ENCODE results near the gene KNTC1.
"Not testable (repeated sequence)": the region's sequence is repeated elsewhere in the genome, so short reads cannot be mapped to it uniquely, and the experiment has no call there.

KNTC1 gene, protein sequence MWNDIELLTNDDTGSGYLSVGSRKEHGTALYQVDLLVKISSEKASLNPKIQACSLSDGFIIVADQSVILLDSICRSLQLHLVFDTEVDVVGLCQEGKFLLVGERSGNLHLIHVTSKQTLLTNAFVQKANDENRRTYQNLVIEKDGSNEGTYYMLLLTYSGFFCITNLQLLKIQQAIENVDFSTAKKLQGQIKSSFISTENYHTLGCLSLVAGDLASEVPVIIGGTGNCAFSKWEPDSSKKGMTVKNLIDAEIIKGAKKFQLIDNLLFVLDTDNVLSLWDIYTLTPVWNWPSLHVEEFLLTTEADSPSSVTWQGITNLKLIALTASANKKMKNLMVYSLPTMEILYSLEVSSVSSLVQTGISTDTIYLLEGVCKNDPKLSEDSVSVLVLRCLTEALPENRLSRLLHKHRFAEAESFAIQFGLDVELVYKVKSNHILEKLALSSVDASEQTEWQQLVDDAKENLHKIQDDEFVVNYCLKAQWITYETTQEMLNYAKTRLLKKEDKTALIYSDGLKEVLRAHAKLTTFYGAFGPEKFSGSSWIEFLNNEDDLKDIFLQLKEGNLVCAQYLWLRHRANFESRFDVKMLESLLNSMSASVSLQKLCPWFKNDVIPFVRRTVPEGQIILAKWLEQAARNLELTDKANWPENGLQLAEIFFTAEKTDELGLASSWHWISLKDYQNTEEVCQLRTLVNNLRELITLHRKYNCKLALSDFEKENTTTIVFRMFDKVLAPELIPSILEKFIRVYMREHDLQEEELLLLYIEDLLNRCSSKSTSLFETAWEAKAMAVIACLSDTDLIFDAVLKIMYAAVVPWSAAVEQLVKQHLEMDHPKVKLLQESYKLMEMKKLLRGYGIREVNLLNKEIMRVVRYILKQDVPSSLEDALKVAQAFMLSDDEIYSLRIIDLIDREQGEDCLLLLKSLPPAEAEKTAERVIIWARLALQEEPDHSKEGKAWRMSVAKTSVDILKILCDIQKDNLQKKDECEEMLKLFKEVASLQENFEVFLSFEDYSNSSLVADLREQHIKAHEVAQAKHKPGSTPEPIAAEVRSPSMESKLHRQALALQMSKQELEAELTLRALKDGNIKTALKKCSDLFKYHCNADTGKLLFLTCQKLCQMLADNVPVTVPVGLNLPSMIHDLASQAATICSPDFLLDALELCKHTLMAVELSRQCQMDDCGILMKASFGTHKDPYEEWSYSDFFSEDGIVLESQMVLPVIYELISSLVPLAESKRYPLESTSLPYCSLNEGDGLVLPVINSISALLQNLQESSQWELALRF (N-terminal part only)

DNA sequence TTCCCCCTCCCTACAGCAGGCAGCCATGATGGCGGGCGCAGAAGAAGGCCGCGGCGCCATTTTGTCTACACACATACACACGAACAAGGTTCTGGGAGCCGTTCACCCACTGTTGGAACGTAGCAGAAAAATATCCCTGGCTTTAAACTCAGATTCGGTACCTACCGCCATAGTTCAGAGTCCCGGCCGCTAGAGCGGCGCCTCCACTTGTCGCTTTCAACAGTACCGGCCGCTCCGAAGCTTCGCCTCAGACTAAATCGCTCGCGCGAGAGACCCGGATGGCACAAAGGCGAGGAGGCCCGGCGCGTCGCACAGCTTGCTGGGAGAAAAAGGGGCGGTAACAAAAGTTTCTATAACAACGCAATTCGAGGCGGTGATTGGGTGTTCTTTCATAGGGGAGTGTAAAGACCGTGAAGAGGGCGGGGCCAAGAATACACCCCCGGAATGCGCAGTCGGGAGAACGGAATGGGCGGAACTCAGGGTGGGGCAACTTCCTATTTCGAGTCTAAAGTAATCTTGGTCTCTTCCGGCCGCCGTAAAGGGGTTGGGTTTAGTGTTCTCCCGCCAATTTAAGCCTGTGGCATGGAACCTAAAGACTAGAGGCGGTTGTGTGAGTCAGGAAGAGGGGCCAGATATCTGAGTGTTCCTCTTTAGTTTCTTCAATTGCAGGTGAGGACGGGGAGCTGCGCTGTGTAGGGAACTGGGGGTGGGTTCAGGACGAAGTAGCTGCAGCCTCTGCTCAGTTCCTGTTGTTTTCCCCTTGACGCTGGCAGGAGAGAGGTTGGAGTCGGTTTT lies at the start of gene KNTC1, which contains the start of gene RSRC2:
Gene KNTC1, plus strand, starts transcription at position 567 of the 795 bp plus-strand sequence. CDS start 2,815 bp downstream, outside the sequence.
Gene RSRC2, minus strand, starts transcription at position 254 of the 795 bp plus-strand sequence. Its CDS starts 83 bp downstream, at position 171.
- intact Hi-C loops (cut with DNase I), result loop anchor here (1.0 kb wide), 2 partner anchors 26 to 225 kb away; partner anchors contain the start of gene DENR
- DNase-seq, result peak; percentile 95 to 100 (median 98)

DNA sequence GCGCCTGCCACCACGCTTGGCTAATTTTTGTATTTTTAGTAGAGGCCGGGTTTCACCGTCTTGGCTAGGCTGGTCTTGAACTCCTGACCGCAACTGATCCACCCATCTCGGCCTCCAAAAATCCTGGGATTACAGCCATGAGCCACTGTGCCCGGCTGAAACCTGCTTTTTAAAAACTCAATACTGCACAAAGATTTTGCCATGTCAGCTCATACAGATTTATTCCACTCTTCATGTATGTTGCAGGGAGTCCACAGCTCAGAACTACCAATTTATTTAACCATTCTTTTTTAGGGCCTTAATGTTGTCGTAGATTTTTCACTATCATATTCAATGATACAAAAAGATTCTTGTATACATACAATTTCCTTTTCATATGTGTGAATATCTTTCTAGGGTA lies 46.3 kb upstream of the KNTC1 start:
- DNase-seq, result no peak
- intact Hi-C loops (cut with DNase I), result no loop called here

DNA sequence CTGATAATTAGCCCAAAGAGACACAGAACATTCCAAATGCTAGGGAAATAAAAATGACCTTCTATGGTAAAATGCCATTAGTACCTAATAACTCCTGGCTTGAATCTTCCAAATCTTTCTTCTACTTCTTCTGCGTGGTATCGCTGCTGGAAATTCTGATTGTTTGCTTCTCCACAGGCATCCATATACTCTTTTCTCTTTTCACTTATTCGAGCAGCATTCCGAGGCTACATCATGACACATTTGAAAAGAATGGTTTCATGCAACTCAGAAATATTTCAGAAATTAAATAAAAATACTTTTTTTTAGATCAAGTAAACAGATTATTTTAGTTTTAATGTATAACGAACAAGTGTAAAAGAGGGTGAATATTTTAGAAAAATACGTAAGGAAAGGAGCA lies 45.2 kb upstream of the KNTC1 start:
- intact Hi-C loops (cut with DNase I), result no loop called here
- DNase-seq, result no peak

DNA sequence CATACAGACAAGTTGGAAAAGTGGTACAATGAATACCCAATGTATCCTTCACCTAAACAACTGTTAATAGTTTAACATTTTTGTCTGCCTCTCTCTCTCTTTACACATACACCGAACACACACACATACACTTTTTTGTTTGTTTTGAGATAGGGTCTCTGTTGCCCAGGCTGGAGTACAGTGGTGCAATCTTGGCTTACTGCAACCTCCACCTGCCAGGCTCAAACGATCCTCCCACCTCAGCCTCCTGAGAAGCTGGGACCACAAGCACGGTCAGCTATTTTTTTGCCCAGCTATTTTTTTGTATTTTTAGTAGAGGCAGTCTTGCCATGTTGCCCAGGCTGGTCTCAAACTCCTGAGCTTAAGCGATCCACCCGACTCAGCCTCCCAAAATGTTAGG lies 43.1 kb upstream of the KNTC1 start:
- intact Hi-C loops (cut with DNase I), result no loop called here
- DNase-seq, result no peak

DNA sequence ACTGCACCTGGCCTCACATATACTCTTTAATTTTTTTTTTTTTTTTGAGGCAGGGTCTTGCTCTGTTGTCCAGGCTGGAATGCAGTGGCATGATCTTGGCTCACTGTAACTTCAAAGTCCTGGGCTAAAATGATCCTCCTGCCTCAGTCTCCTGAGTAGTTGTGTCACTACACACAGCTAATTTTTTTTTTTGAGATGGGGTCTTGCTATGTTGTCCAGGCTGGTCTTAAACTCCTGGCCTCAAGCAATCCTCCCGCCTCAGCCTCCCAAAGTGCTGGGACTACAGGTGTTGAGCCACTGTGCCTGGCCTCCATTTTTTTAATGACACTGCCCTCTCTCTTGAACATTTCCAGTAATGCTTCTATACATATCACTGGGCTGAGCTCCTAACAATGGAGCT lies 42.7 kb upstream of the KNTC1 start:
- intact Hi-C loops (cut with DNase I), result not testable (repeated sequence)

DNA sequence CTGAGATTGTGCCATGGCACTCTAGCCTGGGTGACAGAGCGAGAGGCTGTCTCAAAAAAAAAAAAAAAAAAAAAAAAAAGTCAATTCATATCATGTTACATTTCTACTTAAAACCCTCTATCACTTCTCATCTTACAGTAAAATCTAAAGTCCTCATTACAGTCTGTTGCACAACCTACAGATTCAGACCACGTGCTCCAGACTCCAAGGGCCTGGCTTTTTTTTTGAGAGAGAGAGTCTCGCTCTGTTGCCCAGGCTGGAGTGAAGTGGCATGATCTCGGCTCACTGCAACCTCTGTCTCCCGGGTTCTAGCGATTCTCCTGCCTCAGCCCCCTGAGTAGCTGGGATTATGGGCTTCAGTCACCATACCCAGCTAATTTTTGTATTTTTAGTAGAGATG lies 40.7 kb upstream of the KNTC1 start:
- DNase-seq; intact Hi-C loops (cut with DNase I): not testable (repeated sequence)

More for the DNA sequence above, 42.7 kb upstream of the KNTC1 start:
- DNase-seq, result not testable (repeated sequence)

DNA sequence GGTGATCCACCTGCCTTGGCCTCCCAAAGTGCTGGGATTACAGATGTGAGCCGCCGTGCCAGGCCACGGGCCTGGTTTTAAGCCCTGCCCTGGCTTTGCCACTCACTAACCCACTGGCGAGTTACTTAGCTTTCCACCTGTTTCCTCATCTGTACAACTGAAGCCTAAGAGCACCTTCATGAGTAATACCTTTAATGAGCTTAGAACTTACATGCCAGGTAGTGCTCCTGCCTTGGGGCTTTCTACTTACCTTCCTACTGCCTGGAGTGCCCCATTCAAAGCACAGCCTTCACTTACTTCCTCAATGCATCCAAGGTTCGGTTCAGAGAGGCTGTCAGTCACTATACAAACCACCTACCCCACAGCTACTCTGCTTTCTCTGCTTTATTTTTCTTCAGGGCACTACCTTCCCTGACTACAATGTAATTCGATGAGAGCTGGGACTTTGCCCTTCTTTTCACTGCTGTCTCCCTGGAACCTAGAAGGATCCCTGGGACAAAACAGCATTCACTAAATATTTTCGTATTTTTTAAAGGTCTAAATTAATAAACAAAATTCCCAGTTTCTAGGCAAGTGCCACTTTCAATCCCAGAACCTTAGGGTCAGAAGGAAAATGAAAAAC lies 40.1 kb upstream of the KNTC1 start:
- intact Hi-C loops (cut with DNase I), result no loop called here

DNA sequence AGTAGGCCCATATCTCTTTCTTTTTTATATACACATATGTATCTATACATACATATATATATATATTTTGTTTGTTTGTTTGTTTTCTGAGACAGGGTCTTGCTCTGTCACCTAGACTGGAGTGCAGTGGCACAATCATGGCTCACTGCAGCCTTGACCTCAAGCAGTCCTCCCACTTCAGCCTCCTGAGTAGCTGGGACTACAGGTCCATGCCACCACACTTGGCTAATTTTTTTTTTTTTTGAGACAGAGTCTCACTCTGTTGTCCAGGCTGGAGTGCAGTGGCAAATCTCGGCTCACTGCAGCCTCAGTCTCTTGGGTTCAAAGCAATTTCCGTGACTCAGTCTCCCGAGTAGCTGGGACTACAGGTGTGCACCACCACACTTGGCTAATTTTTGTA lies 39.2 kb upstream of the KNTC1 start:
- DNase-seq; intact Hi-C loops (cut with DNase I): not testable (repeated sequence)

More for the DNA sequence above, 40.1 kb upstream of the KNTC1 start:
- DNase-seq, result no peak

DNA sequence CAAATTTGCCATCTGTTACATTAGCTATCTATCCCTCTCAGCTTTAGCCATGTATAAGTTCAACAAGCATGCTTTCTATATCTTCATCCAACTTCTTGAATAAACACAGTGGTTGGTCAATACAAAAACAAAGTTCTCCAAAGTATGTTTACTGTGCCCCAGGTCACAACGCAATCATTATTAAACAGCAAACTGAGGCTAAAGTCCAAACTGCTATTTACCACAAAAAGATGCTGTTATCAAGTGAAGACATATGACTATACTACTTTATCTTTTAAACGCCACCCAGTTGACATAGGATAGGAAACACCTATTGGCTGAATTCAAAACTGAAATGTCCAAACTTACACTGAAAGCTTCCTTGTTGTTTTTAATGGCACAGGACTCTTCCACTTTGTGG lies 38.0 kb upstream of the KNTC1 start:
- DNase-seq, result no peak
- intact Hi-C loops (cut with DNase I), result no loop called here

DNA sequence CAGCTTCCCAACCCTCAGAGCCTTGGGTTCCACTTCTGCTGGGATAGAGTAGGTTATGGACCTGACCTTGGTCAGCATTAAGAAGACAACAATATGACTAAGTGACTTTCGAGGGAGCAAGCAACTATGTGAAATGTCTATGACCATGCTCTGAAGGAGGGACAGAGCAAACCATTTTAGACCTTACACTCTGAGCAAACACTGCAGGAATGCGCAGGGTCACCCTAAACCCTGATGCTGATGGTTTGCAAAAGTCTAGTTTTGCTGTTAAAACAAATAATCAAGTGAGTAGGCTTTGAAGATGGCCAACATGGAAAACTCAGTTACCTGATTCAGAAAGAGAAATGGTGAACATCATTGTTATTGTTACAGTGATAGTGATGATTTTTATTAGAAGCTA lies 35.1 kb upstream of the KNTC1 start:
- no peak for DNase-seq
- intact Hi-C loops (cut with DNase I), result no loop called here

DNA sequence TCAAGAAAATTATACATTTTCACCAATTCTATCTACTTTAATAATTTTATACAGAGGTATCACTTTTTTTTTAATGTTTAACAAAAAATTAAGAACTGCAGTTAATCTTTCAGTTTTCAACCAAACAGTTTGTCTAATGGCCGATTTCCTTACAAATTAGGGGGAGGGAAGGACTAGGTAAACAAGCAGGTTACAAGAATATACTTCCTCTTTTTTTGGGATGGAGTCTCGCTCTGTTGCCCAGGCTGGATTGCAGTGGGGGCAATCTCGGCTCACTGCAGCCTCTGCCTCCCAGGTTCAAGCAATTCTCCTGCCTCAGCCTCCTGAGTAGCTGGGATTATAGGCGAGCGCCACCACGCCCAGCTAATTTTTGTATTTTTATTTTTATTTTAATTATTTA lies 33.8 kb upstream of the KNTC1 start:
- intact Hi-C loops (cut with DNase I); DNase-seq: not testable (repeated sequence)

DNA sequence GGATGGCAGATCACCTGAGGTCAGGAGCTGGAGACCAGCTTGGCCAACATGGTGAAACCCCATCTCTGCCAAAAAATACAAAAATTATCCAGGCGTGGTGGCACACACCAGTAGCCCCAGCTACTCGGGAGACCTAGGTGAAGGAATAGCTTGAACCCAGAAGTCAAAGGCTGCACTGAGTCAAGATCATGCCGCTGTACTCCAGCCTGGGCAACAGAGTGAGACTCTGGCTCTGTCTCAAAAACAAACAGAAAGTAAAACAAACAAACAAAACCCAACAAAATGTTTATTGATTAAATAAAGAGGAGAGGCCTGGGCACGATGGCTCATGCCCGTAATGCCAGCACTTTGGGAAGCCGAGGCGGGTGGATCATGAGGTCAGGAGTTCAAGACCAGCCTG lies 31.8 kb upstream of the KNTC1 start:
- DNase-seq, result no peak
- intact Hi-C loops (cut with DNase I), result no loop called here

DNA sequence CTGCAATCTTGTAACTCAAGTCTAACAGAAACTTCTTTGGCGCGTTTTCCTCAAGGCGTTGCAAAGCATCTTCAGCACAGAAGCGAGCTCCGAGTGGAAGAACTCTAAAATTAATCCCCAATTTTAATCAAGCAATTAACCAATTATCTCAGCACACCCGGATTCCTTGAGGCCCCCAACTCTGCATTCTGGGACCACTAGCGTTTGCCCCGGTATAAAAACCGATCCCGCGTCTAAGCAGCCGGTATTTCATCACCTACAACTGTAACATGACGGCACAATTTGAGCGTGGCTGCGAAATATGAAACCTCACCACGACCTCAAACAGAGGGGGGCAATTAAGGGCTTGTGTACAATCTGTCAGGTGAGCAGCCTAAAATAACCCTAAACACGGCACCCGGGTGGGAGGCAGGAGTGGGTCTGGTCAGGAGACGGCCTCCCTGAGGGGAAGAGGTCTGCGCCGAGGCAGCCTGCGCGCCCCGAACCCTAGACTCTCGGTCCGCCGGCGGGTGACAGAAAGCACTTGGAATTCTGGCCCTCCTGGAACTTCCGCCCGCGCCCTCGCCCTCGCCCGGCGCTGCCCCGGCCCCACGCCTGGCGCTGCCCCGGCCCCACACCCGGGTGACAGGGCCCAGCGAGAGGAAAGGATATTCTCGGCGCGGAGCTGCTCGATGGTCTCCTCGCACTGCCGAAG lies 26.9 kb upstream of the KNTC1 start:
- DNase-seq, result peak in 7 of 10 donors; percentile 22 to 80 (median 35)
- intact Hi-C loops (cut with DNase I), result loop anchor here (2.0 kb wide), 1 partner anchor 77 kb away; the partner anchor contains the start of gene CLIP1

DNA sequence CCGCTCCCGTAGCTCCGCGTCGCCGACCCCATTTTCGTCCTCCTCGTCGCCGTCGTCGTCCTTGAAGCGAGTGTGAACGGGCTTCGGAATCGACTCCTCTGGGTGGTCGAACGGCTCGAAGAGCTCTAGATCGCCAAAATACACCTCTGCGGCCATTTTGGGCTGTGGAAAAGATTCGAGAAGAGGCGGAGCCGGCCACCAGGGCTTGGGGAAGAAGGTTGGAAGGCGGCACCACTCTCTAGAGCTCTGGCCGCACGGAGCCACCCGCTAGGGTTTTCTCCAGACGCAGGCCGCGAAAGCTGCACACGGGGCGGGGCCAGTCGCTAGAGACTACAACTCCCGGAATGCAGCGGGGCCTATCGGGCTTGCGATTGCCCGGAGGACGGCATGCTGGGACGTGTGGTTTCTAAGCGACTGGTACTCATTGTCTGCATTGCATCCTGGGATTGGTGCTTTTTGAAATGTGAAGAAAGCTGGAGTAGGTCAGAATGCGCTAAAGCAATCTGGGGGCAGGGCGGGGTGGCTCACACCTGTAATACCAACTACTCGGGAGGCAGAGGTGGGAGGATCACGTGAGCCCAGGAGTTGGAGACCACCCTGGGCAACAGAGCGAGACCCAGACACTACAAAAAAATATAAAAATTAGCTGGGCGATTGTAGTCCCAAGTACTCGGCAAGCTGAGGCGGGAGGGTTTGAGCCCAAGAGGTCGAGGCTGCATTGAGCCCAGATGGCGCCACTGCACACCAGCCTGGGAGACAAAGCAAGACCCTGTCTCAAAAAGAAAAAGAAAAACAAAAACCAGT lies 26.2 kb upstream of the KNTC1 start, which contains the start of gene ZCCHC8:
Gene ZCCHC8, minus strand, starts transcription at position 248 of the 804 bp plus-strand sequence. Its CDS starts 92 bp downstream, at position 156.
- peak; percentile 93 to 99 (median 97) for DNase-seq
- intact Hi-C loops (cut with DNase I), result loop anchor here (1.0 to 2.0 kb wide), 2 partner anchors 26 to 78 kb away; partner anchors contain the start of genes CLIP1 and KNTC1

DNA sequence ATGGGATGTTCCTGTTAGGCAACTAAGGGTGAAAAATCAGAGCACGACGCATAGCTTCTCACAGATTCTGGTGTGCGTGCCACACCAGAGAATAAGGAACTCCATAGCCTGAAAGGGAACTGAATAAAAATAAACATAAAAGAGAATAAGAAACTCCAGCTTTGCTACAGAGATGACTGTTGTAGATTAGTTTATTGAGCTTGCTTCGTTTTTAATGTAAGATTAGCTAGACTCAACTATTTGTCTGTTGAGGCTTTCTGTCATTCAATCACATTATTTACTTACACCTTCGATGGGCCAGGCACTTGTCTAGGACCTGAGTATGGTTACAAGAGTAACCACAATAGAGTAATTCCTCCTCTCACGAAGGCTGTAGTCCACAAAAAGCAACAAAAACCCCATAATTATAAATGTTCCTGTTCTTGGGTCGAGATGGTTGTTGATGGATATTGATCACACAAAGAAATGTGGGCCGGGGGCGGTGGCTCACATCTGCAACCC lies 25.5 kb upstream of the KNTC1 start:
- intact Hi-C loops (cut with DNase I), result loop anchor here (1.0 to 2.0 kb wide), 2 partner anchors 26 to 79 kb away; partner anchors contain the start of genes CLIP1 and KNTC1
- DNase-seq, result no peak

DNA sequence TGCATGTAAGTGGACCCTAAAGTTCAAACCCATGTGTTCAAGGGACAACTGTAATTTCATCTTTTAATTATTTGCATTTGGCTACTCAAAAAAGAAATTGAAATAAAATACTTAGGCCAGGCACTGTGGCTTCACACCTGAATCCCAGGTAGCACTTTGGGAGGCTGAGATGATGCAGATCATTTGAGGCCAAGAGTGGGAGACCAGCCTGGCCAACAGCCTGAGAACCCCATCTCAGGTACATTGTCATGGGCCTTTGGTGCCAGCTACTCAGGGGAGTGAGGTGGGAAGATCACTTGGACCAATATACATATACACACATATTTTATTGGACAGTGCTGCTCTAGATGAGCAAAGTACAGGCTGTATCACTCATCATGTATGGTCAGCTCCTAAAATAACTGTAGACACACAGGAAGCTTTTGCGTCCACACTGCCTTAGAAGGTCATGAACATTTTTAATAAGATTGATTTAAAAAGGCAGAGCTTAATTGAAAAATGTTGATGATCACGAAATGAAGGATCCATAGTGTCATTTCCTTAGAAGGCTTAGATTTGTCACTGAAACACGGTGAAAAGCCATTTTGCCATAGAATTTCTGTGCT lies 23.8 kb upstream of the KNTC1 start:
- no peak for DNase-seq
- intact Hi-C loops (cut with DNase I), result no loop called here

Data from posterior cingulate gyrus (tissue), 11 donors.